H9 (cell line): Measurements from ENCODE around the gene TMEM95. TPM values are rescaled to one million over a fixed set of nuclear protein-coding genes. Genes with fewer than 3 reads are reported as not detected.
A peak's percentile ranks its signal among the peaks of the same experiment; 100 is the strongest.

Experiments
- DNase-seq: peaks from one replicate; pipeline ENCODE4 v3.0.0-alpha.2; 2017
- H2AFZ ChIP-seq: one replicate; pipeline ENCODE4 v1.6.1; 2013; ENCODE audit warnings: mild to moderate bottlenecking, low read length, control low read depth, moderate library complexity
- H2AK5ac ChIP-seq: 2 replicates; pipeline ENCODE4 v1.6.1; 2013; ENCODE audit warnings: low read length, control low read depth, mixed read lengths; ENCODE audit not compliant: insufficient read length
- H2BK120ac ChIP-seq: one replicate; pipeline ENCODE4 v1.6.1; 2013; ENCODE audit warnings: low read depth, mild to moderate bottlenecking, low read length, control low read depth, inconsistent platforms; ENCODE audit not compliant: poor library complexity, severe bottlenecking
- H2BK12ac ChIP-seq: 2 replicates; pipeline ENCODE4 v1.6.1; 2013; ENCODE audit warnings: low read length, control low read depth, mixed read lengths, low read depth; ENCODE audit not compliant: insufficient read length
- H2BK15ac ChIP-seq: 2 replicates; pipeline ENCODE4 v1.6.1; 2013; ENCODE audit warnings: low read depth, low read length, control low read depth
- H2BK20ac ChIP-seq: one replicate; pipeline ENCODE4 v1.6.1; 2013; ENCODE audit warnings: low read depth, mild to moderate bottlenecking, low read length, control low read depth, inconsistent platforms; ENCODE audit not compliant: poor library complexity, severe bottlenecking
- H2BK5ac ChIP-seq: 2 replicates; pipeline ENCODE4 v1.6.1; 2013; ENCODE audit warnings: low read length, control low read depth, mixed read lengths; ENCODE audit not compliant: insufficient read length
- H3K14ac ChIP-seq: 2 replicates; pipeline ENCODE4 v1.6.1; 2013; ENCODE audit warnings: low read length, control low read depth; ENCODE audit not compliant: insufficient read depth
- H3K18ac ChIP-seq: 2 replicates; pipeline ENCODE4 v1.6.1; 2013; ENCODE audit warnings: low read depth, mild to moderate bottlenecking, mixed read lengths, low read length, control low read depth; ENCODE audit not compliant: insufficient read length
- H3K23ac ChIP-seq: 2 replicates; pipeline ENCODE4 v1.6.1; 2013; ENCODE audit warnings: low read length, control low read depth, mixed read lengths, low read depth; ENCODE audit not compliant: insufficient read length
- H3K23me2 ChIP-seq: 2 replicates; pipeline ENCODE4 v1.6.1; 2013; ENCODE audit warnings: low read depth, mild to moderate bottlenecking, mixed read lengths, low read length, control low read depth; ENCODE audit not compliant: insufficient read length, poor library complexity, severe bottlenecking
- H3K27ac ChIP-seq: 2 replicates; pipeline ENCODE4 v1.5.1; 2013; ENCODE audit warnings: low read length, control low read depth, mixed read lengths, low read depth; ENCODE audit not compliant: insufficient read length
- H3K27me3 ChIP-seq: 2 replicates; pipeline ENCODE4 v1.6.1; 2013; ENCODE audit warnings: low read length, control low read depth, inconsistent platforms; ENCODE audit not compliant: insufficient read depth
- H3K4ac ChIP-seq: 2 replicates; pipeline ENCODE4 v1.6.1; 2013; ENCODE audit warnings: low read depth, mild to moderate bottlenecking, control low read depth, inconsistent platforms, low read length, moderate library complexity
- H3K4me1 ChIP-seq: 2 replicates; pipeline ENCODE4 v1.6.1; 2013; ENCODE audit warnings: low read length, control low read depth, inconsistent platforms; ENCODE audit not compliant: insufficient read depth
- H3K4me2 ChIP-seq: 2 replicates; pipeline ENCODE4 v1.6.1; 2013; ENCODE audit warnings: low read length, control low read depth, mixed read lengths; ENCODE audit not compliant: insufficient read length, insufficient read depth
- H3K56ac ChIP-seq: 2 replicates; pipeline ENCODE4 v1.6.1; 2013; ENCODE audit warnings: low read depth, mild to moderate bottlenecking, mixed read lengths, low read length, control low read depth; ENCODE audit not compliant: insufficient read length
- H3K79me1 ChIP-seq: 2 replicates; pipeline ENCODE4 v1.6.1; 2013; ENCODE audit warnings: low read depth, mild to moderate bottlenecking, moderate library complexity, low read length, control low read depth, inconsistent platforms; ENCODE audit not compliant: insufficient read depth, poor library complexity, severe bottlenecking
- H3K79me2 ChIP-seq: 2 replicates; pipeline ENCODE4 v1.6.1; 2013; ENCODE audit warnings: low read length, control low read depth, inconsistent platforms; ENCODE audit not compliant: insufficient read depth
- H3K9ac ChIP-seq: 2 replicates; pipeline ENCODE4 v1.6.1; 2013; ENCODE audit warnings: low read length, control low read depth, mixed read lengths; ENCODE audit not compliant: insufficient read length; ENCODE audit errors: extremely low read depth
- H3K9me3 ChIP-seq: one replicate; pipeline ENCODE4 v1.6.1; 2013; ENCODE audit warnings: low read depth, low read length, inconsistent platforms; ENCODE audit not compliant: control insufficient read depth
- H3T11ph ChIP-seq: one replicate; pipeline ENCODE4 v1.6.1; 2013; ENCODE audit warnings: mild to moderate bottlenecking, low read length, control low read depth, inconsistent platforms
- H4K20me1 ChIP-seq: one replicate; pipeline ENCODE4 v1.6.1; 2013; ENCODE audit not compliant: control insufficient read depth, insufficient read length, insufficient read depth
- H4K5ac ChIP-seq: 2 replicates; pipeline ENCODE4 v1.6.1; 2013; ENCODE audit warnings: low read depth, mild to moderate bottlenecking, mixed read lengths, low read length, control low read depth; ENCODE audit not compliant: insufficient read length
- H4K8ac ChIP-seq: replicated peaks from 2 replicates; pipeline ENCODE4 v1.6.1; 2013; ENCODE audit warnings: low read length, control low read depth, mixed read lengths, low read depth; ENCODE audit not compliant: insufficient read length
- H4K91ac ChIP-seq: 2 replicates; pipeline ENCODE4 v1.6.1; 2013; ENCODE audit warnings: low read depth, mild to moderate bottlenecking, moderate library complexity, mixed read lengths, low read length, control low read depth; ENCODE audit not compliant: insufficient read length
- H3K27ac Mint-ChIP-seq, 3 experiments: 2 replicates in 2 of 3; 3 replicates in 1 of 3; pipeline ENCODE4 v1.8.0; 2020 to 2021; ENCODE audit warnings: mixed read lengths in 3 of 3, mild to moderate bottlenecking in 1 of 3, moderate library complexity in 1 of 3
- H3K27me3 Mint-ChIP-seq: 2 replicates; pipeline ENCODE4 v1.8.0; 2021; ENCODE audit warnings: low read depth, mild to moderate bottlenecking, moderate library complexity, mixed read lengths
- H3K36me3 Mint-ChIP-seq, 3 experiments: 2 replicates in 2 of 3; 3 replicates in 1 of 3; pipeline ENCODE4 v1.8.0; 2020 to 2021; ENCODE audit warnings: low read depth in 3 of 3, mixed read lengths in 3 of 3; ENCODE audit not compliant: insufficient read depth in 1 of 3
- H3K4me1 Mint-ChIP-seq, 2 experiments: 2 replicates each; pipeline ENCODE4 v1.8.0; 2020; ENCODE audit warnings: mixed read lengths in 2 of 2
- H3K4me3 Mint-ChIP-seq, 2 experiments: 2 replicates in 1 of 2; 3 replicates in 1 of 2; pipeline ENCODE4 v1.8.0; 2020 to 2021; ENCODE audit warnings: mild to moderate bottlenecking in 2 of 2, mixed read lengths in 2 of 2, moderate library complexity in 1 of 2
- H3K9me3 Mint-ChIP-seq, 2 experiments: 2 replicates in 1 of 2; 3 replicates in 1 of 2; pipeline ENCODE4 v1.8.0; 2020; ENCODE audit warnings: mild to moderate bottlenecking in 2 of 2, mixed read lengths in 2 of 2, moderate library complexity in 1 of 2
- CTCF ChIP-seq: fragments of 200-600 bp; sonication (generic); conservative IDR thresholded peaks from 3 replicates; pipeline ENCODE4 v1.8.0; 2021; ENCODE audit warnings: antibody characterized with exemption, mild to moderate bottlenecking
- WGBS: extraction: QIAGEN DNeasy Blood & Tissue Kit; methylation state at CpG from one replicate; pipeline ENCODE4 v1.1.7; 2013; ENCODE audit warnings: missing lambda C conversion rate, low lambda C conversion rate, mixed read lengths; ENCODE audit not compliant: insufficient read length; ENCODE audit errors: extremely low coverage; 5-methylcytosine and 5-hydroxymethylcytosine counted together
- total RNA-seq: library from RNA; stranded (reverse); gene quantifications from 2 replicates; pipeline ENCODE4 v1.2.1, GENCODE V29; 2021

Gene TMEM95
- total RNA-seq, 1 experiment from 2014 or later, result not detected

GRCh38 chr17:7313890-7314718 lies 40.9 kb upstream of the TMEM95 start:
- no peak overlapping the region for H2BK15ac ChIP-seq
- Mint-ChIP-seq H3K4me3 (peak overlapping the region; percentile 71 to 87), H3K9me3 (no peaks in the 10 kb centered on the region; a peak in 1 of 5 replicates), H3K36me3 (peaks cover 55 to 83% (median 82%) of the 10 kb centered on the region in 3 experiments), H3K4me1 (peaks cover 34% of the 10 kb centered on the region in 2 experiments), H3K27me3 (no peaks in the 10 kb centered on the region; the same call in 1 of the 2 replicates), H3K27ac (peak overlapping the region in 2 of 3 experiments; percentile 86 to 93; a peak in 5 of 7 replicates)
- no peaks in the 10 kb centered on the region for H4K20me1 ChIP-seq
- no peak overlapping the region for H4K8ac ChIP-seq
- no peak overlapping the region; the same call in 1 of the 2 replicates for H3K14ac ChIP-seq
- H4K5ac ChIP-seq, result no peak overlapping the region
- H2BK12ac ChIP-seq, result no peak overlapping the region
- H3K79me1 ChIP-seq, result no peaks in the 10 kb centered on the region
- H2BK5ac ChIP-seq, result no peak overlapping the region
- H2AK5ac ChIP-seq, result no peak overlapping the region
- DNase-seq, result no peak
- no peak overlapping the region for H3K18ac ChIP-seq
- H3K27me3 ChIP-seq, result no peaks in the 10 kb centered on the region
- H3K79me2 ChIP-seq, result peaks cover 11% of the 10 kb centered on the region
- no peak overlapping the region for H2BK120ac ChIP-seq
- no peak overlapping the region for H4K91ac ChIP-seq
- H3K4ac ChIP-seq, result no peak overlapping the region
- H3K23ac ChIP-seq, result no peak overlapping the region
- no peak overlapping the region for H3K27ac ChIP-seq
- H3K23me2 ChIP-seq, result peaks cover 10% of the 10 kb centered on the region
- no peak for TF ChIP-seq CTCF
- no peak overlapping the region for H2AFZ ChIP-seq
- no peak overlapping the region for H3T11ph ChIP-seq
- H2BK20ac ChIP-seq, result no peak overlapping the region
- H3K9ac ChIP-seq, result peak overlapping the region; percentile 9
- no peak overlapping the region for H3K56ac ChIP-seq
- WGBS, result no CpG with 5 or more reads among the region's 9 CpGs
- H3K4me1 ChIP-seq, result peaks cover 1% of the 10 kb centered on the region; the same call in 1 of the 2 replicates
- no peaks in the 10 kb centered on the region for H3K9me3 ChIP-seq
- H3K4me2 ChIP-seq, result peak overlapping the region; percentile 61
